ENCODE results near the gene UTP11.

Gene UTP11

GRCh38 chr1:38021969-38022368, 9.4 kb downstream of the UTP11 start:
- no peak overlapping the region for H2BK12ac ChIP-seq (ENCODE audit: low read length)
- H3K27me3 ChIP-seq (ENCODE audit: insufficient read depth, low read length), result no peaks in the 10 kb centered on the region
- H3K4me1 ChIP-seq (ENCODE audit: control insufficient read depth in 1 of 2, insufficient read depth in 2 of 2, low read length in 2 of 2), result no peaks in the 10 kb centered on the region
- H3K9me3 ChIP-seq (ENCODE audit: insufficient read depth, low read depth, low read length), result no peaks in the 10 kb centered on the region
- no CpG with 5 or more reads among the region's 5 CpGs for WGBS (ENCODE audit: extremely low coverage, insufficient coverage, insufficient read length)
- H3K79me1 ChIP-seq (ENCODE audit: low read length), result no peaks in the 10 kb centered on the region
- no peak overlapping the region for H3K18ac ChIP-seq (ENCODE audit: low read length)
- H2BK5ac ChIP-seq (ENCODE audit: low read depth, low read length, poor library complexity), result no peak overlapping the region
- no peak overlapping the region for H2AK5ac ChIP-seq (ENCODE audit: low read length)
- H3K27ac ChIP-seq (ENCODE audit: low read depth, low read length), result no peak overlapping the region
- H4K12ac ChIP-seq (ENCODE audit: low read depth, low read length), result no peak overlapping the region
- no peaks in the 10 kb centered on the region for H3K79me2 ChIP-seq (ENCODE audit: control insufficient read depth, insufficient read depth, low read length, poor library complexity)
- no peak overlapping the region for H2BK120ac ChIP-seq (ENCODE audit: insufficient read depth, low read length, poor library complexity)
- no peak for DNase-seq
- no peak overlapping the region for H3K4me2 ChIP-seq (ENCODE audit: low read length)
- no peak overlapping the region for H4K8ac ChIP-seq (ENCODE audit: low read depth, low read length)
- H3K36me3 ChIP-seq (ENCODE audit: control insufficient read depth in 1 of 2, insufficient read depth in 2 of 2, low read length in 2 of 2), result peaks cover 45 to 68% of the 10 kb centered on the region in 2 experiments
- H3K23ac ChIP-seq (ENCODE audit: low read length), result no peak overlapping the region
- no peak overlapping the region for H4K91ac ChIP-seq (ENCODE audit: low read depth, low read length)
- H3K4ac ChIP-seq (ENCODE audit: low read depth, low read length), result no peak overlapping the region
- H3K4me3 ChIP-seq (ENCODE audit: low read depth, low read length), result no peak overlapping the region
- no peak overlapping the region for H3K14ac ChIP-seq (ENCODE audit: low read length)
- no peak overlapping the region for H3K9ac ChIP-seq (ENCODE audit: low read length)
- no peak overlapping the region for H2AFZ ChIP-seq (ENCODE audit: insufficient read depth, low read length, poor library complexity)

GRCh38 chr1:38022810-38023209, 10.3 kb downstream of the UTP11 start:
- no peak overlapping the region for H4K91ac ChIP-seq (ENCODE audit: low read depth, low read length)
- WGBS (ENCODE audit: extremely low coverage, insufficient coverage, insufficient read length), result no CpG with 5 or more reads among the region's 3 CpGs
- no peaks in the 10 kb centered on the region for H3K27me3 ChIP-seq (ENCODE audit: insufficient read depth, low read length)
- H4K12ac ChIP-seq (ENCODE audit: low read depth, low read length), result no peak overlapping the region
- H3K36me3 ChIP-seq (ENCODE audit: control insufficient read depth in 1 of 2, insufficient read depth in 2 of 2, low read length in 2 of 2), result peaks cover 43 to 62% of the 10 kb centered on the region in 2 experiments
- H3K4ac ChIP-seq (ENCODE audit: low read depth, low read length), result no peak overlapping the region
- H3K4me1 ChIP-seq (ENCODE audit: control insufficient read depth in 1 of 2, insufficient read depth in 2 of 2, low read length in 2 of 2), result no peaks in the 10 kb centered on the region
- H2BK120ac ChIP-seq (ENCODE audit: insufficient read depth, low read length, poor library complexity), result no peak overlapping the region
- H2BK5ac ChIP-seq (ENCODE audit: low read depth, low read length, poor library complexity), result no peak overlapping the region
- H2AK5ac ChIP-seq (ENCODE audit: low read length), result no peak overlapping the region
- no peak for DNase-seq
- no peak overlapping the region for H3K4me3 ChIP-seq (ENCODE audit: low read depth, low read length)
- no peaks in the 10 kb centered on the region for H3K79me2 ChIP-seq (ENCODE audit: control insufficient read depth, insufficient read depth, low read length, poor library complexity)
- no peak overlapping the region for H3K18ac ChIP-seq (ENCODE audit: low read length)
- no peak overlapping the region for H3K27ac ChIP-seq (ENCODE audit: low read depth, low read length)
- no peaks in the 10 kb centered on the region for H3K9me3 ChIP-seq (ENCODE audit: insufficient read depth, low read depth, low read length)
- H3K79me1 ChIP-seq (ENCODE audit: low read length), result no peaks in the 10 kb centered on the region
- H4K8ac ChIP-seq (ENCODE audit: low read depth, low read length), result no peak overlapping the region
- no peak overlapping the region for H3K23ac ChIP-seq (ENCODE audit: low read length)
- no peak overlapping the region for H3K14ac ChIP-seq (ENCODE audit: low read length)
- H2BK12ac ChIP-seq (ENCODE audit: low read length), result no peak overlapping the region
- no peak overlapping the region for H3K9ac ChIP-seq (ENCODE audit: low read length)
- no peak overlapping the region for H3K4me2 ChIP-seq (ENCODE audit: low read length)
- no peak overlapping the region for H2AFZ ChIP-seq (ENCODE audit: insufficient read depth, low read length, poor library complexity)

- H3K18ac ChIP-seq (ENCODE audit: low read length), result peak overlapping the region; percentile 52
- no peak overlapping the region for H4K8ac ChIP-seq (ENCODE audit: low read depth, low read length)
- no peak overlapping the region for H3K14ac ChIP-seq (ENCODE audit: low read length)
- H2AK5ac ChIP-seq (ENCODE audit: low read length), result no peak overlapping the region
- H3K4me2 ChIP-seq (ENCODE audit: low read length), result no peak overlapping the region
- no peak overlapping the region for H4K91ac ChIP-seq (ENCODE audit: low read depth, low read length)
- H3K79me2 ChIP-seq (ENCODE audit: control insufficient read depth, insufficient read depth, low read length, poor library complexity), result no peaks in the 10 kb centered on the region
- no CpG with 5 or more reads among the region's 2 CpGs for WGBS (ENCODE audit: extremely low coverage, insufficient coverage, insufficient read length)
- H3K79me1 ChIP-seq (ENCODE audit: low read length), result peaks cover 6% of the 10 kb centered on the region
- no peak overlapping the region for H3K23ac ChIP-seq (ENCODE audit: low read length)
- H2BK120ac ChIP-seq (ENCODE audit: insufficient read depth, low read length, poor library complexity), result no peak overlapping the region
- no peaks in the 10 kb centered on the region for H3K27me3 ChIP-seq (ENCODE audit: insufficient read depth, low read length)
- H3K9me3 ChIP-seq (ENCODE audit: insufficient read depth, low read depth, low read length), result no peaks in the 10 kb centered on the region
- no peak for DNase-seq
- H3K4me1 ChIP-seq (ENCODE audit: control insufficient read depth in 1 of 2, insufficient read depth in 2 of 2, low read length in 2 of 2), result peaks cover 10 to 12% of the 10 kb centered on the region in 2 experiments
- H3K27ac ChIP-seq (ENCODE audit: low read depth, low read length), result no peak overlapping the region
- no peak overlapping the region for H3K4ac ChIP-seq (ENCODE audit: low read depth, low read length)
- peak overlapping the region; percentile 12 for H2BK5ac ChIP-seq (ENCODE audit: low read depth, low read length, poor library complexity)
- H2AFZ ChIP-seq (ENCODE audit: insufficient read depth, low read length, poor library complexity), result no peak overlapping the region
- no peak overlapping the region for H2BK12ac ChIP-seq (ENCODE audit: low read length)
- H3K4me3 ChIP-seq (ENCODE audit: low read depth, low read length), result no peak overlapping the region
- H3K36me3 ChIP-seq (ENCODE audit: control insufficient read depth in 1 of 2, insufficient read depth in 2 of 2, low read length in 2 of 2), result peaks cover 30 to 45% of the 10 kb centered on the region in 2 experiments
- no peak overlapping the region for H4K12ac ChIP-seq (ENCODE audit: low read depth, low read length)
- no peak overlapping the region for H3K9ac ChIP-seq (ENCODE audit: low read length)
These were observed 12.7 kb downstream of the UTP11 start for GRCh38 chr1:38025233-38025632.

DNA sequence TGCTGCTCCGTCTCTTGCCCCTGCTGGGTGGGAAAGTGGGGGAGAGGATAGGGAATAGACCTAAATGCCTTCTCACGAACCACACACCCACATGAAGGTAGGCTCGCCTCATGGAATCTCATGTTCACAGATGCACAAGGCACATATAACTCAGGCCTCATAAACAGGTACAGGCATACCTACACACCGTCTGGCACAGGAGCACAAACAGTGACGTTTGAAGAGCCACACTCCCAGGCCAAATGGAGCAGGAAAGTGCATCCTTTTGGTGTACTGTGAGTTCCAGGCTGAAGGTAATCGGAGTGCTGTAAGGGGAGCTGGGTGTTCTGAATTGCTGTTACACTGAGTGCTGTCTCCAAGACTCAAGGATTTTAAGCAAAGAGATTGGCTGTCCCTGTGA, 13.1 kb downstream of the UTP11 start:
- Histone ChIP-seq H3K9ac (ENCODE audit: low read length) (no peak overlapping the region), H4K91ac (ENCODE audit: low read depth, low read length) (no peak overlapping the region), H2AK5ac (ENCODE audit: low read length) (no peak overlapping the region)

More for the DNA sequence above, 13.1 kb downstream of the UTP11 start:
- Histone ChIP-seq H3K18ac (ENCODE audit: low read length) (no peak overlapping the region), H3K79me2 (ENCODE audit: control insufficient read depth, insufficient read depth, low read length, poor library complexity) (no peaks in the 10 kb centered on the region), H4K12ac (ENCODE audit: low read depth, low read length) (no peak overlapping the region), H3K4ac (ENCODE audit: low read depth, low read length) (no peak overlapping the region), H3K14ac (ENCODE audit: low read length) (no peak overlapping the region), H4K8ac (ENCODE audit: low read depth, low read length) (no peak overlapping the region), H2BK5ac (ENCODE audit: low read depth, low read length, poor library complexity) (no peak overlapping the region), H2BK12ac (ENCODE audit: low read length) (no peak overlapping the region), H3K4me1 (ENCODE audit: control insufficient read depth in 1 of 2, insufficient read depth in 2 of 2, low read length in 2 of 2) (peaks cover 14 to 16% of the 10 kb centered on the region in 2 experiments), H3K36me3 (ENCODE audit: control insufficient read depth in 1 of 2, insufficient read depth in 2 of 2, low read length in 2 of 2) (peaks cover 30 to 42% of the 10 kb centered on the region in 2 experiments), H3K79me1 (ENCODE audit: low read length) (peaks cover 6% of the 10 kb centered on the region), H3K27ac (ENCODE audit: low read depth, low read length) (no peak overlapping the region), H3K4me3 (ENCODE audit: low read depth, low read length) (no peak overlapping the region), H3K27me3 (ENCODE audit: insufficient read depth, low read length) (no peaks in the 10 kb centered on the region), H2AFZ (ENCODE audit: insufficient read depth, low read length, poor library complexity) (no peak overlapping the region), H2BK120ac (ENCODE audit: insufficient read depth, low read length, poor library complexity) (no peak overlapping the region), H3K23ac (ENCODE audit: low read length) (no peak overlapping the region), H3K9me3 (ENCODE audit: insufficient read depth, low read depth, low read length) (no peaks in the 10 kb centered on the region), H3K4me2 (ENCODE audit: low read length) (no peak overlapping the region)
- no peak for DNase-seq
- no CpG with 5 or more reads among the region's 6 CpGs for WGBS (ENCODE audit: extremely low coverage, insufficient coverage, insufficient read length)
